ENCODE results near the gene LIM2. TPM values are rescaled to one million over a fixed set of nuclear protein-coding genes. Genes with fewer than 3 reads are reported as not detected.

The LIM2 gene, protein sequence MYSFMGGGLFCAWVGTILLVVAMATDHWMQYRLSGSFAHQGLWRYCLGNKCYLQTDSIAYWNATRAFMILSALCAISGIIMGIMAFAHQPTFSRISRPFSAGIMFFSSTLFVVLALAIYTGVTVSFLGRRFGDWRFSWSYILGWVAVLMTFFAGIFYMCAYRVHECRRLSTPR
- total RNA-seq: not detected

DNA sequence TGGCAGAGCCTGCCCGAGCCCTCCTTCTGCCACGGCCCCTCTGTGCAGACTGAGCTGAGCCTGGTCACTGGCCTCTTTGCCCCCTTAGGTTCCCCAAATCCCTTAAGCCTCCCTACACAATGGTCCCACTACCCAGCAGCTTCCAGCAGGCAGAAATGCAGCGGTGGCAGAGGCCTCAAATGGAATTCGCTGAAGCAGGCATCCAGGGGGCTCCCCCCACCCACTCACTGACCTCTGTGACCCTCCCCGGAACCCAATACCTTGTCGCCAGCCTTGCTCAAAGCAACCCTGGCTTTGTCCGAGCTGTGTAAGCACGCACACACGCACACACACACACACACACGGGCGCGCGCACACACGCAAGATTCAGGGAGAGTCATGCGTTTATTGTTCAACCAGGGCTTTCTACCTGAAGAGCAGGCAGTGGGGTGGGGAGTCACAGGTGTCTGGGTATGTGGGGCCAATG is at the start of gene LIM2:
Gene LIM2 (minus strand): TSS at position 51 of the 466 bp plus-strand sequence. CDS start 531 bp downstream, outside the sequence.
- Histone ChIP-seq H3K9me3 (no peaks in the 10 kb centered on the region), H3K36me3 (no peaks in the 10 kb centered on the region), H3K27me3 (no peaks in the 10 kb centered on the region), H3K4me3 (no peak within 1 kb of the TSS), H3K4me1 (no peaks in the 10 kb centered on the region), H3K27ac (no peak within 1 kb of the TSS)
- no peak for DNase-seq (ENCODE audit: low spot score in 2 of 2)
- TF ChIP-seq, protein P1, sequence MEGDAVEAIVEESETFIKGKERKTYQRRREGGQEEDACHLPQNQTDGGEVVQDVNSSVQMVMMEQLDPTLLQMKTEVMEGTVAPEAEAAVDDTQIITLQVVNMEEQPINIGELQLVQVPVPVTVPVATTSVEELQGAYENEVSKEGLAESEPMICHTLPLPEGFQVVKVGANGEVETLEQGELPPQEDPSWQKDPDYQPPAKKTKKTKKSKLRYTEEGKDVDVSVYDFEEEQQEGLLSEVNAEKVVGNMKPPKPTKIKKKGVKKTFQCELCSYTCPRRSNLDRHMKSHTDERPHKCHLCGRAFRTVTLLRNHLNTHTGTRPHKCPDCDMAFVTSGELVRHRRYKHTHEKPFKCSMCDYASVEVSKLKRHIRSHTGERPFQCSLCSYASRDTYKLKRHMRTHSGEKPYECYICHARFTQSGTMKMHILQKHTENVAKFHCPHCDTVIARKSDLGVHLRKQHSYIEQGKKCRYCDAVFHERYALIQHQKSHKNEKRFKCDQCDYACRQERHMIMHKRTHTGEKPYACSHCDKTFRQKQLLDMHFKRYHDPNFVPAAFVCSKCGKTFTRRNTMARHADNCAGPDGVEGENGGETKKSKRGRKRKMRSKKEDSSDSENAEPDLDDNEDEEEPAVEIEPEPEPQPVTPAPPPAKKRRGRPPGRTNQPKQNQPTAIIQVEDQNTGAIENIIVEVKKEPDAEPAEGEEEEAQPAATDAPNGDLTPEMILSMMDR (IDR thresholded peaks at IDR 0.05): no peak
- WGBS: 90% methylated on average over 13 of the region's 15 CpGs

DNA sequence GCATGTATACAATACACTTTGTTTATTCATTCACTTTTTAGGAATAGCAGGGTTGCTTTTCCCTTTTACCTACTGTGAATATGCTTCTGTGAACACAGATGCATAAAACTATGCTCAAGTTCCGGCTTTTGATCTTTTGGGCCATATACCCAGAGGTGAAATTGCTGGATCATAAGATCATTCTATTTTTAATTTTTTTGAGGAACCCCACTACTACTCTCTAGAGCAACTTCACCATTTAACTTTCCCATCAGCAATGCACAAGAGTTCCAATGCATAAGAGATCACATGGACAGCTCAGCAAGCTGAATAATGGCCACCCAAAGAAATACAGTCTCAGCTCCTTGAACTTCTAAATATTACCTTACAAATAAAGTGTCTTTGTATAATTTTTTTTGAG is 46.7 kb upstream of the LIM2 start:
- TF ChIP-seq POLR2AphosphoS5 (IDR thresholded peaks at IDR 0.05) (no peak), POLR2A (IDR thresholded peaks at IDR 0.05) (no peak), EP300 (IDR thresholded peaks at IDR 0.05) (no peak)
- TF ChIP-seq, protein P1 (IDR thresholded peaks at IDR 0.05): no peak
- Histone ChIP-seq H3K36me3 (no peaks in the 10 kb centered on the region), H3K9me3 (no peaks in the 10 kb centered on the region), H3K27ac (no peak overlapping the region), H3K4me3 (no peak overlapping the region), H3K27me3 (peaks cover 16% of the 10 kb centered on the region), H3K4me1 (no peaks in the 10 kb centered on the region)
- no peak for DNase-seq (ENCODE audit: low spot score in 2 of 2)
- 76% methylated on average over 1 of the region's 1 CpG for WGBS

DNA sequence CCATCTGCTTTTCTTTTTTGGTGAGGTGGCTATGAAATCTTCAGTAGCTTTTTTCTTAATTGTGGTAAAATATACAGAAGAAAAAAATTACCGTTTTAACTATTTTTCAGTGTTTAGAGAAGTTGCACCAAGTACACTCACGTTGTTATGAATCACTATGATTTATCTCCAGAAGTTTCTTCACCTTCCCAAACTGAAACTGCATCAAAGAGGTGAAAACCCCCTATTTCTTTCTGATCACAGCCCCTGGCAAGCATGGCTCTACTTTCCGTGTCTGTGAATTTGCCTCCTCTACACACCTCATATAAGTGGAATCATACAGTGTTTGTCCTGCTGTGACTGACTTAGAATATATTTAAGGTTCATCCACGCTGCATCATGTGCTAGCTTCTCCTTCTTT is 45.3 kb upstream of the LIM2 start:
- 66% methylated on average over 4 of the region's 4 CpGs for WGBS
- no peak for TF ChIP-seq POLR2AphosphoS5 (IDR thresholded peaks at IDR 0.05)
- TF ChIP-seq POLR2A (IDR thresholded peaks at IDR 0.05): no peak
- Histone ChIP-seq H3K4me1 (no peaks in the 10 kb centered on the region), H3K36me3 (no peaks in the 10 kb centered on the region), H3K27ac (no peak overlapping the region), H3K27me3 (peaks cover 4% of the 10 kb centered on the region), H3K9me3 (no peaks in the 10 kb centered on the region), H3K4me3 (no peak overlapping the region)
- DNase-seq (ENCODE audit: low spot score in 2 of 2): no peak

DNA sequence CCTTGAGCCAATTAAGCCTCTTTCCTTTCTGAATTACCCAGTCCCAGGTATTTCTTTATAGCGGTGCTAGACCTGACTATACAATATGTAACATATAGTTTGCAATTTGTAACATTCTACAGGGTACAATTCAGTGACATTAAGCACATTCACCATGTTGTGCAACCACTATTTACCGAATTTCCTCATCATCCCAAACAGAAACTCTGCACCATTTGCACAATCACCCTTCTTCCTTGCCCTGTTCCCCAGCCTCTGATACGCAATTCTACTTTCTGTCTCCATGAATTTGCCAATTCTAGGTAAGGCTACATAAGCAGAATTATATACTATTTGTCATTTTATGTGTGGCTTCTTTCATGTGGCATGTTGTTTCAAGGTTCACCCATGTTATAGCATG is 43.4 kb upstream of the LIM2 start:
- WGBS: 71% methylated on average over 3 of the region's 3 CpGs
- peaks cover 4% of the 10 kb centered on the region for H3K27me3 ChIP-seq
- no peak overlapping the region for H3K27ac ChIP-seq
- no peaks in the 10 kb centered on the region for H3K36me3 ChIP-seq
- no peak for TF ChIP-seq POLR2AphosphoS5 (IDR thresholded peaks at IDR 0.05)
- no peak for TF ChIP-seq EP300 (IDR thresholded peaks at IDR 0.05)
- TF ChIP-seq, protein P1 (IDR thresholded peaks at IDR 0.05): no peak
- TF ChIP-seq POLR2A (IDR thresholded peaks at IDR 0.05): no peak
- H3K4me1 ChIP-seq: no peaks in the 10 kb centered on the region
- DNase-seq (ENCODE audit: low spot score in 2 of 2): no peak
- no peak overlapping the region for H3K4me3 ChIP-seq
- no peaks in the 10 kb centered on the region for H3K9me3 ChIP-seq

DNA sequence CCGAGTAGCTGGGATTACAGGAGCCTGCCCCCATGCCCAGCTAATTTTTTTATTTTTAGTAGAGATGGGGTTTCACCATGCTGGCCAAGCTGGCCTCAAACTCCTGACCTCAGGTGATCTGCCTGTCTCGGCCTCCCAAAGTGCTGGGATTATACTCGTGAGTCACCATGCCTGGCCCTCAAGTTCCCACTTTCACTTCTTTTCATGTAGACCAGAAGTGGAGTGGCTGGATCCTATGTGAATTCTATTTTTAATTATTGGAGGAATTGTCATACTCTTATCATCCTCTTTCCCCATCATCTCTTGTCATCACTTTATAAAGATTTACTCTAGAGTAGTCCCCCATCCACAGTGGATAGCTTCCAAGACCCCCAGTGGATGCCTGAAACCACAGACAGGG is 42.4 kb upstream of the LIM2 start:
- Histone ChIP-seq H3K4me3 (no peak overlapping the region), H3K27me3 (peaks cover 6% of the 10 kb centered on the region), H3K36me3 (no peaks in the 10 kb centered on the region), H3K27ac (no peak overlapping the region), H3K9me3 (no peaks in the 10 kb centered on the region), H3K4me1 (no peaks in the 10 kb centered on the region)
- DNase-seq (ENCODE audit: low spot score in 2 of 2): no peak
- TF ChIP-seq, protein P1 (IDR thresholded peaks at IDR 0.05): no peak
- TF ChIP-seq EP300 (IDR thresholded peaks at IDR 0.05): no peak
- TF ChIP-seq POLR2A (IDR thresholded peaks at IDR 0.05): no peak
- TF ChIP-seq POLR2AphosphoS5 (IDR thresholded peaks at IDR 0.05): no peak
- WGBS: 72% methylated on average over 3 of the region's 3 CpGs

DNA sequence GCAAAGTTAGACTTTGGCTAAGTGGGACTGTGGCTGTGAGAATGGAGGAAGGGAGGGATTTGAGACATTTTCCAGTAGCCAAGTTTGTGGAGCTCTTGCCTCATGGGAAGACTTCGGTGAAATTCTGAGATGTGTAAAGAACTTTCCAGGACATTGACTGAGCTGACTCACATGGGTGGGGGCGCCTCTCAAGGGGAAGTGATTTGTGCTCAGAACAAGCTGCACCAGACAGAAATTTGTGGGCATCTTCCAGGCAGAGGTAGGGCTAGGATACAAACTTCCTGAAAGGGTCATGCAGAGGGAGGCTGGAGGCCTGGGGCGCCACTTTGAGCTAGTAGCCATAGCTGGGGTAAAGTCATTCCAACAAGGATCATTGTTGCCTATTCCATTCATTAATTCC is 39.4 kb upstream of the LIM2 start:
- WGBS: 67% methylated on average over 3 of the region's 3 CpGs
- Histone ChIP-seq H3K4me3 (no peak overlapping the region), H3K36me3 (no peaks in the 10 kb centered on the region), H3K9me3 (no peaks in the 10 kb centered on the region), H3K27me3 (peaks cover 5% of the 10 kb centered on the region), H3K4me1 (no peaks in the 10 kb centered on the region), H3K27ac (no peak overlapping the region)
- DNase-seq (ENCODE audit: low spot score in 2 of 2): no peak
- TF ChIP-seq EP300 (IDR thresholded peaks at IDR 0.05) (no peak), POLR2A (IDR thresholded peaks at IDR 0.05) (no peak), POLR2AphosphoS5 (IDR thresholded peaks at IDR 0.05) (no peak)
- TF ChIP-seq, protein P1 (IDR thresholded peaks at IDR 0.05): no peak

Data from suprapubic skin (tissue), 4 donors.